ENCODE data around the gene SERPINA7.

GRCh38 chrX:106050054-106050453 is 11.5 kb upstream of the SERPINA7 start:
- TF ChIP-seq EZH2phosphoT487 (IDR thresholded peaks at IDR 0.05; ENCODE audit: borderline replicate concordance, low read length) (no peak), EZH2 (IDR thresholded peaks at IDR 0.05; ENCODE audit: low read length, unreplicated experiment) (no peak)
- TF ChIP-seq, protein P1, sequence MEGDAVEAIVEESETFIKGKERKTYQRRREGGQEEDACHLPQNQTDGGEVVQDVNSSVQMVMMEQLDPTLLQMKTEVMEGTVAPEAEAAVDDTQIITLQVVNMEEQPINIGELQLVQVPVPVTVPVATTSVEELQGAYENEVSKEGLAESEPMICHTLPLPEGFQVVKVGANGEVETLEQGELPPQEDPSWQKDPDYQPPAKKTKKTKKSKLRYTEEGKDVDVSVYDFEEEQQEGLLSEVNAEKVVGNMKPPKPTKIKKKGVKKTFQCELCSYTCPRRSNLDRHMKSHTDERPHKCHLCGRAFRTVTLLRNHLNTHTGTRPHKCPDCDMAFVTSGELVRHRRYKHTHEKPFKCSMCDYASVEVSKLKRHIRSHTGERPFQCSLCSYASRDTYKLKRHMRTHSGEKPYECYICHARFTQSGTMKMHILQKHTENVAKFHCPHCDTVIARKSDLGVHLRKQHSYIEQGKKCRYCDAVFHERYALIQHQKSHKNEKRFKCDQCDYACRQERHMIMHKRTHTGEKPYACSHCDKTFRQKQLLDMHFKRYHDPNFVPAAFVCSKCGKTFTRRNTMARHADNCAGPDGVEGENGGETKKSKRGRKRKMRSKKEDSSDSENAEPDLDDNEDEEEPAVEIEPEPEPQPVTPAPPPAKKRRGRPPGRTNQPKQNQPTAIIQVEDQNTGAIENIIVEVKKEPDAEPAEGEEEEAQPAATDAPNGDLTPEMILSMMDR (conservative IDR thresholded peaks at IDR 0.05; ENCODE audit: low read depth, low read length) = no peak
